ENCODE results near the gene PHLDA1.

GRCh38 chr12:75995691-75996090, 35.9 kb downstream of the PHLDA1 start:
- no peak for TF ChIP-seq CTCF (conservative IDR thresholded peaks at IDR 0.05; ENCODE audit: low read length)
- TF ChIP-seq EZH2phosphoT487 (IDR thresholded peaks at IDR 0.05; ENCODE audit: borderline replicate concordance, low read depth, low read length), result no peak
